HEK293 (cell line): ENCODE results near the gene GUK1.
A peak's percentile ranks its signal among the peaks of the same experiment; 100 is the strongest.

ENCODE experiments used
- CTCF ChIA-PET: fragments of 350-600 bp; formaldehyde crosslinking; extraction: SDS; loops from one replicate; lab custom pipeline; 2021; ENCODE audit warnings: antibody characterized with exemption; lab: Yijun Ruan, JAX
- POLR2A ChIA-PET: fragments of 300-600 bp; formaldehyde crosslinking; extraction: SDS; loops from one replicate; lab custom pipeline; 2020; ENCODE audit warnings: antibody characterized with exemption, inconsistent platforms; lab: Yijun Ruan, JAX
- H3K27ac ChIP-seq: fragments of 200-500 bp; sonication (Bioruptor generic); 2 replicates; pipeline ENCODE4 v1.5.1; 2014; ENCODE audit warnings: low read depth, low read length, control low read depth, inconsistent platforms; ENCODE audit errors: extremely low read depth
- H3K36me3 ChIP-seq, 2 experiments: fragments of 200-500 bp in 1 of 2; sonication (Bioruptor generic) in 1 of 2; 1 replicate in 1 of 2; 2 replicates in 1 of 2; pipeline ENCODE4 v1.5.1; 2014 to 2017; ENCODE audit warnings: inconsistent platforms in 2 of 2, low read length in 2 of 2; ENCODE audit not compliant: control insufficient read depth in 2 of 2, insufficient read depth in 1 of 2
- H3K4me1 ChIP-seq: fragments of 200-500 bp; sonication (Bioruptor generic); 2 replicates; pipeline ENCODE4 v1.5.1; 2014; ENCODE audit warnings: mild to moderate bottlenecking, low read length, inconsistent platforms; ENCODE audit not compliant: control insufficient read depth, insufficient read depth
- H3K4me3 ChIP-seq: 2 replicates; pipeline ENCODE4 v1.5.1; 2011; ENCODE audit warnings: low read depth, mild to moderate bottlenecking, control low read depth, low read length, moderate library complexity
- H3K9me3 ChIP-seq: fragments of 200-500 bp; sonication (Bioruptor generic); 2 replicates; pipeline ENCODE4 v1.5.1; 2014; ENCODE audit warnings: low read depth, low read length, inconsistent platforms; ENCODE audit not compliant: control insufficient read depth, insufficient read depth
- EGR2 ChIP-seq: fragments of 450-650 bp; formaldehyde crosslinking; IDR thresholded peaks from 2 replicates; pipeline ENCODE4 v1.5.1; 2016; ENCODE audit warnings: low read depth, missing biosample characterization, missing genetic modification characterization
- KLF10 ChIP-seq: fragments of 450-650 bp; IDR thresholded peaks from 2 replicates; pipeline ENCODE4 v1.5.1; 2018; ENCODE audit warnings: missing biosample characterization, mild to moderate bottlenecking, missing genetic modification characterization
- MYNN ChIP-seq: fragments of 450-650 bp; formaldehyde crosslinking; IDR thresholded peaks from 2 replicates; pipeline ENCODE4 v1.5.1; 2016; ENCODE audit warnings: missing biosample characterization, missing genetic modification characterization, borderline replicate concordance
- WT1 ChIP-seq: fragments of 450-650 bp; formaldehyde crosslinking; IDR thresholded peaks from 2 replicates; pipeline ENCODE4 v1.5.1; 2016; ENCODE audit warnings: missing biosample characterization, missing genetic modification characterization
- ZFHX2 ChIP-seq: fragments of 450-650 bp; formaldehyde crosslinking; conservative IDR thresholded peaks from 2 replicates; pipeline ENCODE4 v1.5.1; 2016; ENCODE audit warnings: missing biosample characterization, missing genetic modification characterization
- ZFP37 ChIP-seq: fragments of 450-650 bp; formaldehyde crosslinking; IDR thresholded peaks from 2 replicates; pipeline ENCODE4 v1.5.1; 2016; ENCODE audit warnings: missing biosample characterization, missing genetic modification characterization
- ZFP41 ChIP-seq: fragments of 450-650 bp; formaldehyde crosslinking; IDR thresholded peaks from 2 replicates; pipeline ENCODE4 v1.5.1; 2016; ENCODE audit warnings: missing biosample characterization, missing genetic modification characterization, borderline replicate concordance
- ZFP69B ChIP-seq: fragments of 450-650 bp; formaldehyde crosslinking; IDR thresholded peaks from 2 replicates; pipeline ENCODE4 v1.5.1; 2016; ENCODE audit warnings: missing biosample characterization, missing genetic modification characterization
- ZIC2 ChIP-seq: fragments of 450-650 bp; formaldehyde crosslinking; IDR thresholded peaks from 2 replicates; pipeline ENCODE4 v1.5.1; 2016; ENCODE audit warnings: missing biosample characterization, missing genetic modification characterization
- ZNF114 ChIP-seq: fragments of 450-650 bp; formaldehyde crosslinking; IDR thresholded peaks from 2 replicates; pipeline ENCODE4 v1.5.0; 2017; ENCODE audit warnings: missing biosample characterization, missing genetic modification characterization
- ZNF140 ChIP-seq: fragments of 450-650 bp; formaldehyde crosslinking; IDR thresholded peaks from 2 replicates; pipeline ENCODE4 v1.5.1; 2016; ENCODE audit warnings: missing biosample characterization, missing genetic modification characterization
- ZNF16 ChIP-seq: fragments of 450-650 bp; formaldehyde crosslinking; IDR thresholded peaks from 2 replicates; pipeline ENCODE4 v1.5.1; 2016; ENCODE audit warnings: low read depth, missing biosample characterization, missing genetic modification characterization
- ZNF266 ChIP-seq: fragments of 450-650 bp; formaldehyde crosslinking; IDR thresholded peaks from 2 replicates; pipeline ENCODE4 v1.5.1; 2016; ENCODE audit warnings: missing biosample characterization, missing genetic modification characterization, low read depth
- ZNF302 ChIP-seq: fragments of 450-650 bp; formaldehyde crosslinking; IDR thresholded peaks from 2 replicates; pipeline ENCODE4 v1.5.1; 2016; ENCODE audit warnings: missing biosample characterization, missing genetic modification characterization, low read depth
- ZNF423 ChIP-seq: fragments of 450-650 bp; formaldehyde crosslinking; IDR thresholded peaks from 2 replicates; pipeline ENCODE4 v1.5.1; 2016; ENCODE audit warnings: missing biosample characterization, missing genetic modification characterization
- ZNF433 ChIP-seq: fragments of 450-650 bp; formaldehyde crosslinking; IDR thresholded peaks from 2 replicates; pipeline ENCODE4 v1.5.1; 2016; ENCODE audit warnings: missing biosample characterization, missing genetic modification characterization, low read depth
- ZNF48 ChIP-seq: fragments of 450-650 bp; formaldehyde crosslinking; IDR thresholded peaks from 2 replicates; pipeline ENCODE4 v1.5.1; 2016; ENCODE audit warnings: missing biosample characterization, missing genetic modification characterization
- ZNF521 ChIP-seq: fragments of 450-650 bp; formaldehyde crosslinking; IDR thresholded peaks from 2 replicates; pipeline ENCODE4 v1.5.1; 2017; ENCODE audit warnings: missing biosample characterization, mild to moderate bottlenecking, missing genetic modification characterization
- ZNF529 ChIP-seq: fragments of 450-650 bp; formaldehyde crosslinking; IDR thresholded peaks from 2 replicates; pipeline ENCODE4 v1.5.1; 2017; ENCODE audit warnings: missing genetic modification characterization, missing biosample characterization; ENCODE audit not compliant: insufficient replicate concordance
- ZNF701 ChIP-seq: fragments of 450-650 bp; formaldehyde crosslinking; IDR thresholded peaks from 2 replicates; pipeline ENCODE4 v1.5.1; 2016; ENCODE audit warnings: missing biosample characterization, missing genetic modification characterization
- ZNF837 ChIP-seq: fragments of 450-650 bp; formaldehyde crosslinking; IDR thresholded peaks from 2 replicates; pipeline ENCODE4 v1.5.1; 2016; ENCODE audit warnings: missing biosample characterization, missing genetic modification characterization
- ZXDB ChIP-seq: fragments of 450-650 bp; formaldehyde crosslinking; IDR thresholded peaks from 2 replicates; pipeline ENCODE4 v1.5.1; 2016; ENCODE audit warnings: missing biosample characterization, missing genetic modification characterization
- TF ChIP-seq, protein P1 (sequence below): fragments of 450-650 bp; formaldehyde crosslinking; IDR thresholded peaks from 2 replicates; pipeline ENCODE4 v1.5.1; 2016; ENCODE audit warnings: missing biosample characterization, missing genetic modification characterization
- TF ChIP-seq, protein P2 (sequence below): fragments of 450-650 bp; IDR thresholded peaks from 2 replicates; pipeline ENCODE4 v1.5.1; 2018; ENCODE audit warnings: missing biosample characterization, missing genetic modification characterization
- TF ChIP-seq, protein P3 (sequence below): fragments of 450-650 bp; formaldehyde crosslinking; IDR thresholded peaks from 2 replicates; pipeline ENCODE4 v1.5.1; 2016; ENCODE audit warnings: missing biosample characterization, missing genetic modification characterization
- TF ChIP-seq, protein P4 (sequence below): fragments of 450-650 bp; formaldehyde crosslinking; conservative IDR thresholded peaks from 2 replicates; pipeline ENCODE4 v1.5.1; 2016; ENCODE audit warnings: low read depth, missing biosample characterization, missing genetic modification characterization

Gene GUK1

DNA sequence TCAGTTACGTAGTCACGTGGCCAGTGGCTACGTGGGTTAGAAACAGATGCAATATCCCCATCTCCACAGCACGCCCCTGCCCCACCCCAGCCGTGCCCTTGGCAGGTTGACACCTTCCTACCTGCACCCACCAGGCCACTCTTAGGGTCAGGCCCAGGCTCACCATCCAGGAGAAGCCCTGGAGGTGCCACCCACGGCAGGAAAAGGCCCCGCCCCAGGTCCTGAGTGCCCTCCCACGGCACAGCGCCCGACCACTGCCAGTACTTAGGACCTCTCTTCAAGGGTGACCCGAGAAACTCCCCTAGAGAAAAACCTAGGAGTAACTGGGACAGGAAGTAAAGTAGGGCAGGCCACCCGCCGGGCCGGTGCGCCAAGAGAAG lies 38.5 kb upstream of the GUK1 start (continued):
- TF ChIP-seq ZFHX2 (tag by site-specific recombination) (peak; percentile 93), KLF10 (tag by site-specific recombination) (peak; percentile 92)

DNA sequence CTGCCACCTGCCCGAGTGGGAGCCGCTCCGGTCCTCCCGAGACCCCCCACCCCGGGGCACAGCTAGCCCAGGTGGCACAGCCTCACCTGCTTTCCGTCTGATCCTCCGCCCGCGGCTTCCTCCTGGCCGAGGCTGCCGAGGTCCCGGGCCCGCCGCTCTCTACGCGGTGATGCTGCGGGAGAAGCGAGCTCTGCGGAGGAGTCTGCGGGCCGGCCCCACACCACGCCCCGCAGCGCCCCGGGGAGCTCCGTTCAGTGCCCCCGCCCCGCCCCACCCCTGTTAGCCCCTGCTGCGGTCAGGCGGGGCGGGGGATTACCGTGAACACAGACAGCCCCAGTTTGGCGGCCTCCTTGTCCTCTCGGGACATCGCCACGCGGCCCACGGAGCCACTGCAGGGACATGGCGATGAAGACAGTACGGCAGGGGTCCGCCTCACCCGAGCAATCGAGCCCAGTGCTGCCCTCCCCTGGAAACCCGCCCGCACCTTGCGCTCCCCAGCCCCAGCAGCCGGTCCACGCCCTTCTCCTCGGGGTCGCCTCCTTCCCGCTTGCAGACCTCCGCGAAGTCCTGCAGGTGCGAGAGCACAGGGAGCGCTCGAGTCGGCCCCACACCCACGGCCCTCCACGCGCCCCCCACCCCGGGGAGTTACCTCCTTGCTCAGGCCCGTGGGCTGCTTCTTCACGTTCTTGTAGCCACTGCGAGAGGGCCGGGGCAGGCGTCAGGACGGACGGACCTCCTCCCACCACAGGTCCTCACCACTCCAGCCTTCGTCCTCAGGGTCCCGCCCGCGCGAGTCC lies 37.9 kb upstream of the GUK1 start:
- ChIA-PET POLR2A (interaction anchor here (0.6 to 1.4 kb wide), 4 partner anchors 9 to 314 kb away, joined by 3 to 6 read pairs (median 4); no protein-coding TSS in a partner anchor), CTCF (interaction anchor here (0.8 to 1.3 kb wide), 2 partner anchors 11 to 340 kb away, joined by 3 to 4 read pairs; no protein-coding TSS in a partner anchor)
- Histone ChIP-seq H3K27ac (peak overlapping the region; percentile 82; the same call in 1 of the 2 replicates), H3K9me3 (no peaks in the 10 kb centered on the region), H3K4me3 (peak overlapping the region; percentile 88), H3K4me1 (no peaks in the 10 kb centered on the region; the same call in 1 of the 2 replicates), H3K36me3 (peaks cover 12 to 68% of the 10 kb centered on the region in 2 experiments)
- no peak for TF ChIP-seq ZNF302 (tag by site-specific recombination)
- TF ChIP-seq ZNF16 (tag by site-specific recombination), result no peak
- no peak for TF ChIP-seq ZNF837 (tag by site-specific recombination)
- TF ChIP-seq, protein P1, sequence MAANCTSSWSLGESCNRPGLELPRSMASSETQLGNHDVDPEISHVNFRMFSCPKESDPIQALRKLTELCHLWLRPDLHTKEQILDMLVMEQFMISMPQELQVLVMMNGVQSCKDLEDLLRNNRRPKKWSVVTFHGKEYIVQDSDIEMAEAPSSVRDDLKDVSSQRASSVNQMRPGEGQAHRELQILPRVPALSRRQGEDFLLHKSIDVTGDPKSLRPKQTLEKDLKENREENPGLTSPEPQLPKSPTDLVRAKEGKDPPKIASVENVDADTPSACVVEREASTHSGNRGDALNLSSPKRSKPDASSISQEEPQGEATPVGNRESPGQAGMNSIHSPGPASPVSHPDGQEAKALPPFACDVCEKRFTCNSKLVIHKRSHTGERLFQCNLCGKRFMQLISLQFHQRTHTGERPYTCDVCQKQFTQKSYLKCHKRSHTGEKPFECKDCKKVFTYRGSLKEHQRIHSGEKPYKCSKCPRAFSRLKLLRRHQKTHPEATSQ (tag by site-specific recombination), result no peak
- TF ChIP-seq, protein P2, sequence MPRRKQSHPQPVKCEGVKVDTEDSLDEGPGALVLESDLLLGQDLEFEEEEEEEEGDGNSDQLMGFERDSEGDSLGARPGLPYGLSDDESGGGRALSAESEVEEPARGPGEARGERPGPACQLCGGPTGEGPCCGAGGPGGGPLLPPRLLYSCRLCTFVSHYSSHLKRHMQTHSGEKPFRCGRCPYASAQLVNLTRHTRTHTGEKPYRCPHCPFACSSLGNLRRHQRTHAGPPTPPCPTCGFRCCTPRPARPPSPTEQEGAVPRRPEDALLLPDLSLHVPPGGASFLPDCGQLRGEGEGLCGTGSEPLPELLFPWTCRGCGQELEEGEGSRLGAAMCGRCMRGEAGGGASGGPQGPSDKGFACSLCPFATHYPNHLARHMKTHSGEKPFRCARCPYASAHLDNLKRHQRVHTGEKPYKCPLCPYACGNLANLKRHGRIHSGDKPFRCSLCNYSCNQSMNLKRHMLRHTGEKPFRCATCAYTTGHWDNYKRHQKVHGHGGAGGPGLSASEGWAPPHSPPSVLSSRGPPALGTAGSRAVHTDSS (tag by site-specific recombination), result no peak
- TF ChIP-seq ZNF140 (tag by site-specific recombination), result no peak
- peak; percentile 91 for TF ChIP-seq ZIC2 (tag by site-specific recombination)
- no peak for TF ChIP-seq ZNF48
- TF ChIP-seq ZFP41, result no peak
- TF ChIP-seq ZNF521 (tag by site-specific recombination), result no peak
- TF ChIP-seq, protein P3, sequence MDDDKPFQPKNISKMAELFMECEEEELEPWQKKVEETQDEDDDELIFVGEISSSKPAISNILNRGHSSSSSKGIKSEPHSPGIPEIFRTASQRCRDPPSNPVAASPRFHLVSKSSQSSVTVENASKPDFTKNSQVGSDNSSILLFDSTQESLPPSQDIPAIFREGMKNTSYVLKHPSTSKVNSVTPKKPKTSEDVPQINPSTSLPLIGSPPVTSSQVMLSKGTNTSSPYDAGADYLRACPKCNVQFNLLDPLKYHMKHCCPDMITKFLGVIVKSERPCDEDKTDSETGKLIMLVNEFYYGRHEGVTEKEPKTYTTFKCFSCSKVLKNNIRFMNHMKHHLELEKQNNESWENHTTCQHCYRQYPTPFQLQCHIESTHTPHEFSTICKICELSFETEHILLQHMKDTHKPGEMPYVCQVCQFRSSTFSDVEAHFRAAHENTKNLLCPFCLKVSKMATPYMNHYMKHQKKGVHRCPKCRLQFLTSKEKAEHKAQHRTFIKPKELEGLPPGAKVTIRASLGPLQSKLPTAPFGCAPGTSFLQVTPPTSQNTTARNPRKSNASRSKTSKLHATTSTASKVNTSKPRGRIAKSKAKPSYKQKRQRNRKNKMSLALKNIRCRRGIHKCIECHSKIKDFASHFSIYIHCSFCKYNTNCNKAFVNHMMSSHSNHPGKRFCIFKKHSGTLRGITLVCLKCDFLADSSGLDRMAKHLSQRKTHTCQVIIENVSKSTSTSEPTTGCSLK (tag by site-specific recombination), result no peak
- peak; percentile 10; the same call in 1 of the 2 replicates for TF ChIP-seq MYNN (tag by site-specific recombination)
- TF ChIP-seq ZNF529 (tag by site-specific recombination), result no peak
- TF ChIP-seq ZFP37 (tag by site-specific recombination), result peak; percentile 17; the same call in 1 of the 2 replicates
- TF ChIP-seq, protein P4, sequence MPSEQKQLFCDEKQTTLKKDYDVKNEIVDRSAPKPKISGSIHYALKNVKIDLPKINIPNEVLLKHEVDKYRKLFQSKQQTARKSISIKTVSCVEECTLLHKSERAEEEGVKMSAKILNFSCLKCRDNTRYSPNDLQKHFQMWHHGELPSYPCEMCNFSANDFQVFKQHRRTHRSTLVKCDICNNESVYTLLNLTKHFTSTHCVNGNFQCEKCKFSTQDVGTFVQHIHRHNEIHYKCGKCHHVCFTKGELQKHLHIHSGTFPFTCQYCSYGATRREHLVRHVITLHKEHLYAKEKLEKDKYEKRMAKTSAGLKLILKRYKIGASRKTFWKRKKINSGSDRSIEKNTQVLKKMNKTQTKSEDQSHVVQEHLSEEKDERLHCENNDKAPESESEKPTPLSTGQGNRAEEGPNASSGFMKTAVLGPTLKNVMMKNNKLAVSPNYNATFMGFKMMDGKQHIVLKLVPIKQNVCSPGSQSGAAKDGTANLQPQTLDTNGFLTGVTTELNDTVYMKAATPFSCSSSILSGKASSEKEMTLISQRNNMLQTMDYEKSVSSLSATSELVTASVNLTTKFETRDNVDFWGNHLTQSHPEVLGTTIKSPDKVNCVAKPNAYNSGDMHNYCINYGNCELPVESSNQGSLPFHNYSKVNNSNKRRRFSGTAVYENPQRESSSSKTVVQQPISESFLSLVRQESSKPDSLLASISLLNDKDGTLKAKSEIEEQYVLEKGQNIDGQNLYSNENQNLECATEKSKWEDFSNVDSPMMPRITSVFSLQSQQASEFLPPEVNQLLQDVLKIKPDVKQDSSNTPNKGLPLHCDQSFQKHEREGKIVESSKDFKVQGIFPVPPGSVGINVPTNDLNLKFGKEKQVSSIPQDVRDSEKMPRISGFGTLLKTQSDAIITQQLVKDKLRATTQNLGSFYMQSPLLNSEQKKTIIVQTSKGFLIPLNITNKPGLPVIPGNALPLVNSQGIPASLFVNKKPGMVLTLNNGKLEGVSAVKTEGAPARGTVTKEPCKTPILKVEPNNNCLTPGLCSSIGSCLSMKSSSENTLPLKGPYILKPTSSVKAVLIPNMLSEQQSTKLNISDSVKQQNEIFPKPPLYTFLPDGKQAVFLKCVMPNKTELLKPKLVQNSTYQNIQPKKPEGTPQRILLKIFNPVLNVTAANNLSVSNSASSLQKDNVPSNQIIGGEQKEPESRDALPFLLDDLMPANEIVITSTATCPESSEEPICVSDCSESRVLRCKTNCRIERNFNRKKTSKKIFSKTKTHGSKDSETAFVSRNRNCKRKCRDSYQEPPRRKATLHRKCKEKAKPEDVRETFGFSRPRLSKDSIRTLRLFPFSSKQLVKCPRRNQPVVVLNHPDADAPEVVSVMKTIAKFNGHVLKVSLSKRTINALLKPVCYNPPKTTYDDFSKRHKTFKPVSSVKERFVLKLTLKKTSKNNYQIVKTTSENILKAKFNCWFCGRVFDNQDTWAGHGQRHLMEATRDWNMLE (tag by site-specific recombination), result no peak
- peak; percentile 97 for TF ChIP-seq ZXDB (tag by site-specific recombination)
- TF ChIP-seq ZNF701 (tag by site-specific recombination), result no peak
- 0 out of 2 replicates have a peak, but pooled peaks have one; percentile 47 for TF ChIP-seq EGR2
- TF ChIP-seq ZNF433 (tag by site-specific recombination), result no peak
- TF ChIP-seq WT1 (tag by site-specific recombination), result peak; percentile 75
- peak; percentile 83 for TF ChIP-seq ZFP69B (tag by site-specific recombination)
- TF ChIP-seq ZNF114 (tag by site-specific recombination), result no peak
- TF ChIP-seq ZNF266 (tag by site-specific recombination), result no peak
- TF ChIP-seq ZNF423 (tag by site-specific recombination), result peak; percentile 85
